SK-N-SH treated with all-trans-retinoic acid at 6 μM for 48 hours (cell line): ENCODE measurements around the gene PLB1.

Source experiments
- ATAC-seq: fragments of 200-7000 bp; cut with Tn5 transposase; 3 replicates; pipeline ENCODE4 v1.9.1; 2020; ENCODE audit warnings: mild to moderate bottlenecking, moderate library complexity
- ARNTL ChIP-seq: fragments of 450-650 bp; formaldehyde crosslinking; IDR thresholded peaks from 2 replicates; pipeline ENCODE4 v1.5.0; 2020; ENCODE audit warnings: low read depth, mild to moderate bottlenecking, moderate library complexity, borderline replicate concordance
- BACH2 ChIP-seq: fragments of 250-450 bp; sonication (Bioruptor Pico); IDR thresholded peaks from 2 replicates; pipeline ENCODE4 v1.9.0; 2021; ENCODE audit warnings: mild to moderate bottlenecking, borderline replicate concordance
- CSDC2 ChIP-seq: fragments of 250-450 bp; sonication (Bioruptor Pico); IDR thresholded peaks from 2 replicates; pipeline ENCODE4 v1.5.0; 2020; ENCODE audit warnings: mild to moderate bottlenecking, moderate library complexity
- GLIS3 ChIP-seq: fragments of 250-450 bp; sonication (Bioruptor Pico); IDR thresholded peaks from 2 replicates; pipeline ENCODE4 v1.5.0; 2020; ENCODE audit warnings: mild to moderate bottlenecking, moderate library complexity
- ISL1 ChIP-seq: fragments of 250-450 bp; sonication (Bioruptor Pico); IDR thresholded peaks from 2 replicates; pipeline ENCODE4 v2.1.2; 2022; ENCODE audit warnings: mild to moderate bottlenecking, moderate library complexity
- OSR1 ChIP-seq: fragments of 250-450 bp; sonication (Bioruptor Pico); IDR thresholded peaks from 2 replicates; pipeline ENCODE4 v1.8.0; 2022; ENCODE audit warnings: moderate library complexity, mild to moderate bottlenecking, inconsistent platforms
- PPARA ChIP-seq: fragments of 250-450 bp; sonication (Bioruptor Pico); IDR thresholded peaks from 2 replicates; pipeline ENCODE4 v1.5.0; 2020; ENCODE audit warnings: mild to moderate bottlenecking, borderline replicate concordance
- SNAI2 ChIP-seq: fragments of 250-450 bp; sonication (Bioruptor Pico); IDR thresholded peaks from 2 replicates; pipeline ENCODE4 v1.5.0; 2020; ENCODE audit warnings: mild to moderate bottlenecking, moderate library complexity
- TCF4 ChIP-seq: fragments of 250-450 bp; sonication (Bioruptor Pico); IDR thresholded peaks from 2 replicates; pipeline ENCODE4 v1.8.0; 2021; ENCODE audit warnings: mild to moderate bottlenecking, moderate library complexity, borderline replicate concordance
- TOX ChIP-seq: fragments of 250-450 bp; sonication (Bioruptor Pico); IDR thresholded peaks from 2 replicates; pipeline ENCODE4 v1.8.0; 2021; ENCODE audit warnings: mild to moderate bottlenecking, moderate library complexity, borderline replicate concordance
- ZC3H10 ChIP-seq: fragments of 250-450 bp; sonication (Bioruptor Pico); IDR thresholded peaks from 2 replicates; pipeline ENCODE4 v1.5.1; 2021; ENCODE audit warnings: mild to moderate bottlenecking, moderate library complexity
- ZFP3 ChIP-seq: fragments of 250-450 bp; sonication (Bioruptor Pico); IDR thresholded peaks from 2 replicates; pipeline ENCODE4 v1.5.0; 2020; ENCODE audit warnings: mild to moderate bottlenecking, moderate library complexity
- ZFP30 ChIP-seq: fragments of 450-650 bp; formaldehyde crosslinking; IDR thresholded peaks from 2 replicates; pipeline ENCODE4 v1.5.0; 2022; ENCODE audit warnings: mild to moderate bottlenecking, moderate library complexity
- ZNF70 ChIP-seq: fragments of 450-650 bp; formaldehyde crosslinking; IDR thresholded peaks from 2 replicates; pipeline ENCODE4 v1.5.0; 2020; ENCODE audit warnings: mild to moderate bottlenecking, moderate library complexity
- ZNF8 ChIP-seq: fragments of 450-650 bp; formaldehyde crosslinking; IDR thresholded peaks from 2 replicates; pipeline ENCODE4 v1.5.0; 2020; ENCODE audit warnings: mild to moderate bottlenecking, moderate library complexity
- TF ChIP-seq, protein P1 (sequence below): fragments of 250-450 bp; sonication (Bioruptor Pico); IDR thresholded peaks from 2 replicates; pipeline ENCODE4 v1.8.0; 2020; ENCODE audit warnings: mild to moderate bottlenecking, moderate library complexity, borderline replicate concordance
- TF ChIP-seq, protein P2 (sequence below): fragments of 250-450 bp; sonication (Bioruptor Pico); IDR thresholded peaks from 2 replicates; pipeline ENCODE4 v1.8.0; 2021; ENCODE audit warnings: low read depth, mild to moderate bottlenecking, moderate library complexity, borderline replicate concordance
- TF ChIP-seq, protein P3 (sequence below): fragments of 250-450 bp; sonication (Bioruptor Pico); IDR thresholded peaks from 2 replicates; pipeline ENCODE4 v1.5.1; 2021; ENCODE audit warnings: mild to moderate bottlenecking, moderate library complexity
- TF ChIP-seq, protein P4 (sequence below): fragments of 250-450 bp; sonication (Bioruptor Pico); IDR thresholded peaks from 2 replicates; pipeline ENCODE4 v1.5.1; 2020; ENCODE audit warnings: low read depth, mild to moderate bottlenecking, moderate library complexity

PLB1 gene

DNA sequence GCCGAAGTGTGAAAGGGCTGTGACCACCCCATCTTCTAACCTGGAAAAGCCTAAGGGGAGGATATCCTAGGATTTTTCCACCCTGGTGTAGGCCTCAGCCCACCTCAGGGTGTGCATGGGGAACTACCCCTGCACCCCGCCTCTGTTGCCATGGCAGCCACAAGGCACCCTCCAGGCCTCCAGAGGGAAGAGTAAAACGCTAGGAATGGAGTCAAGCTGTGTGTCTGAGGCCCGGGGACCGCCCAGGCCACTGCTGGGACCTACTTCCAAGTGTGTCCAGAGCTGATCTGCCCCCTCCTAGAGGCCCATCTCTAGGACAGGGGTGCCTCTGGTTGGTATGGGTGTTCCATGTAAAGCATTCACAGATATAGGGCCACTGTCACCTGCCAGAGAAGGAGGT, 86.7 kb downstream of the PLB1 start:
- no peak for ATAC-seq
- TF ChIP-seq ISL1 = no peak
- TF ChIP-seq SNAI2 = no peak
- no peak for TF ChIP-seq OSR1 (CRISPR knock-in tag)
- no peak for TF ChIP-seq ZNF70 (CRISPR knock-in tag)
- no peak for TF ChIP-seq ZNF8 (CRISPR knock-in tag)
- no peak for TF ChIP-seq BACH2 (CRISPR knock-in tag)
- no peak for TF ChIP-seq TCF4 (CRISPR knock-in tag)

DNA sequence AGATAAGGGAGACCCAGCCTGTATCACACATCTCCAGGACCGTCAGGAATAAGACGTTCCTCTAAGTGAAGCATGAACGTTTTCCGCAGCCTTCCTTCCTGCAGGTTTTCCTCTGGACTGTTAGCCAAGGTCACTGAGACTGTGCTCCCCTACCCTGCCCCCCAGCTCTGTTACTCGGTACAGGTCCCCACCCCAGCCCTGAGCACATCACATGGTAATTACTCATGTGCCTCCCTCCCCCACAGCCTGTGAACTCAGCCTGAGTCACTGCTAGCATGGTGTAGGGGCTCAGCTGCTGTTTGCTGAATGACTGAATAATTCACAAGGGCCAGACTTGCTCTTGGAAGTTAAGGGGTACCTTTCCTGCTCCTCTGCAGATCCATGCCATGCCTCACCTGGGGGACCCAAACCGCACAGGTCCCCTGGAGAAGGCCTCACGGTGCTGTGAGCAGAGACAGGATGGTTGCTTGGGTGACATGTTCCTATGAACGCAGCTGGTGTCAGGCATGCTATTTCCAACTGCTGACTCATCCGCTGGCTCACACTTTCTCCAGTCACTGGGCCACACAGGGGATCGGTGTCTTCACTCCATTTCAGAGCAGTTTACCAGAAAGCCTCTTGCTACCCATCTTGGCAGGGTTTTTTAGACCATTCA, 88.2 kb downstream of the PLB1 start:
- TF ChIP-seq, protein P1, sequence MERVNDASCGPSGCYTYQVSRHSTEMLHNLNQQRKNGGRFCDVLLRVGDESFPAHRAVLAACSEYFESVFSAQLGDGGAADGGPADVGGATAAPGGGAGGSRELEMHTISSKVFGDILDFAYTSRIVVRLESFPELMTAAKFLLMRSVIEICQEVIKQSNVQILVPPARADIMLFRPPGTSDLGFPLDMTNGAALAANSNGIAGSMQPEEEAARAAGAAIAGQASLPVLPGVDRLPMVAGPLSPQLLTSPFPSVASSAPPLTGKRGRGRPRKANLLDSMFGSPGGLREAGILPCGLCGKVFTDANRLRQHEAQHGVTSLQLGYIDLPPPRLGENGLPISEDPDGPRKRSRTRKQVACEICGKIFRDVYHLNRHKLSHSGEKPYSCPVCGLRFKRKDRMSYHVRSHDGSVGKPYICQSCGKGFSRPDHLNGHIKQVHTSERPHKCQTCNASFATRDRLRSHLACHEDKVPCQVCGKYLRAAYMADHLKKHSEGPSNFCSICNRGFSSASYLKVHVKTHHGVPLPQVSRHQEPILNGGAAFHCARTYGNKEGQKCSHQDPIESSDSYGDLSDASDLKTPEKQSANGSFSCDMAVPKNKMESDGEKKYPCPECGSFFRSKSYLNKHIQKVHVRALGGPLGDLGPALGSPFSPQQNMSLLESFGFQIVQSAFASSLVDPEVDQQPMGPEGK (CRISPR knock-in tag) = peak; percentile 84; the same call in 1 of the 2 replicates
- no peak for TF ChIP-seq SNAI2
- TF ChIP-seq, protein P2, sequence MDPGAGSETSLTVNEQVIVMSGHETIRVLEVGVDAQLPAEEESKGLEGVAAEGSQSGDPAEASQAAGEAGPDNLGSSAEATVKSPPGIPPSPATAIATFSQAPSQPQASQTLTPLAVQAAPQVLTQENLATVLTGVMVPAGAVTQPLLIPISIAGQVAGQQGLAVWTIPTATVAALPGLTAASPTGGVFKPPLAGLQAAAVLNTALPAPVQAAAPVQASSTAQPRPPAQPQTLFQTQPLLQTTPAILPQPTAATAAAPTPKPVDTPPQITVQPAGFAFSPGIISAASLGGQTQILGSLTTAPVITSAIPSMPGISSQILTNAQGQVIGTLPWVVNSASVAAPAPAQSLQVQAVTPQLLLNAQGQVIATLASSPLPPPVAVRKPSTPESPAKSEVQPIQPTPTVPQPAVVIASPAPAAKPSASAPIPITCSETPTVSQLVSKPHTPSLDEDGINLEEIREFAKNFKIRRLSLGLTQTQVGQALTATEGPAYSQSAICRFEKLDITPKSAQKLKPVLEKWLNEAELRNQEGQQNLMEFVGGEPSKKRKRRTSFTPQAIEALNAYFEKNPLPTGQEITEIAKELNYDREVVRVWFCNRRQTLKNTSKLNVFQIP (CRISPR knock-in tag) = peak; percentile 36; the same call in 1 of the 2 replicates
- TF ChIP-seq, all 23 proteins: peak for 2
- peak; percentile 90 for ATAC-seq

DNA sequence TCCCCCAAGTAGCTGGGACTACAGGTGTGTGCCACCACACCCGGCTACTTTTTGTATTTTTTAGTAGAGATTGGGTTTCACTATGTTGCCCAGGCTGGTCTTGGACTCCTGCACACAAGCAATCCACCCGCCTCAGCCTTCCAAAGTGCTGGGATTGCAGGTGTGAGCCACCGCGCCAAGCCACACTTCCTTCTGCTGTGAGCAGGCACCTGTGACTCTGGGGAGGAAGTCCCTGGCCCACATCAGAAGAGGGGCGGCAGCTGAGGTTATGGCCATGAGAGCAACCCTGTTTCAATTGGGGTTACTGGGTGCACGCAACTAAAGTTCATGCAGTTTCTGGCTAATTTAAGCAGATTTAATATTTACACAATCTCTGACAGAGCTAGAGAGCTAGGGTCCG, 91.0 kb downstream of the PLB1 start:
- no peak for TF ChIP-seq SNAI2
- no peak for TF ChIP-seq CSDC2 (CRISPR knock-in tag)
- TF ChIP-seq ZC3H10 = no peak
- no peak for TF ChIP-seq ISL1
- TF ChIP-seq TOX (CRISPR knock-in tag) = no peak
- no peak for TF ChIP-seq PPARA
- TF ChIP-seq GLIS3 = no peak
- no peak for TF ChIP-seq BACH2 (CRISPR knock-in tag)
- TF ChIP-seq ZFP30 (CRISPR knock-in tag) = no peak
- TF ChIP-seq, protein P3, sequence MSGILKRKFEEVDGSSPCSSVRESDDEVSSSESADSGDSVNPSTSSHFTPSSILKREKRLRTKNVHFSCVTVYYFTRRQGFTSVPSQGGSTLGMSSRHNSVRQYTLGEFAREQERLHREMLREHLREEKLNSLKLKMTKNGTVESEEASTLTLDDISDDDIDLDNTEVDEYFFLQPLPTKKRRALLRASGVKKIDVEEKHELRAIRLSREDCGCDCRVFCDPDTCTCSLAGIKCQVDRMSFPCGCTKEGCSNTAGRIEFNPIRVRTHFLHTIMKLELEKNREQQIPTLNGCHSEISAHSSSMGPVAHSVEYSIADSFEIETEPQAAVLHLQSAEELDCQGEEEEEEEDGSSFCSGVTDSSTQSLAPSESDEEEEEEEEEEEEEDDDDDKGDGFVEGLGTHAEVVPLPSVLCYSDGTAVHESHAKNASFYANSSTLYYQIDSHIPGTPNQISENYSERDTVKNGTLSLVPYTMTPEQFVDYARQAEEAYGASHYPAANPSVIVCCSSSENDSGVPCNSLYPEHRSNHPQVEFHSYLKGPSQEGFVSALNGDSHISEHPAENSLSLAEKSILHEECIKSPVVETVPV = no peak
- TF ChIP-seq ZNF8 (CRISPR knock-in tag) = no peak
- no peak for TF ChIP-seq ARNTL (CRISPR knock-in tag)
- TF ChIP-seq, protein P1 (CRISPR knock-in tag) = no peak

DNA sequence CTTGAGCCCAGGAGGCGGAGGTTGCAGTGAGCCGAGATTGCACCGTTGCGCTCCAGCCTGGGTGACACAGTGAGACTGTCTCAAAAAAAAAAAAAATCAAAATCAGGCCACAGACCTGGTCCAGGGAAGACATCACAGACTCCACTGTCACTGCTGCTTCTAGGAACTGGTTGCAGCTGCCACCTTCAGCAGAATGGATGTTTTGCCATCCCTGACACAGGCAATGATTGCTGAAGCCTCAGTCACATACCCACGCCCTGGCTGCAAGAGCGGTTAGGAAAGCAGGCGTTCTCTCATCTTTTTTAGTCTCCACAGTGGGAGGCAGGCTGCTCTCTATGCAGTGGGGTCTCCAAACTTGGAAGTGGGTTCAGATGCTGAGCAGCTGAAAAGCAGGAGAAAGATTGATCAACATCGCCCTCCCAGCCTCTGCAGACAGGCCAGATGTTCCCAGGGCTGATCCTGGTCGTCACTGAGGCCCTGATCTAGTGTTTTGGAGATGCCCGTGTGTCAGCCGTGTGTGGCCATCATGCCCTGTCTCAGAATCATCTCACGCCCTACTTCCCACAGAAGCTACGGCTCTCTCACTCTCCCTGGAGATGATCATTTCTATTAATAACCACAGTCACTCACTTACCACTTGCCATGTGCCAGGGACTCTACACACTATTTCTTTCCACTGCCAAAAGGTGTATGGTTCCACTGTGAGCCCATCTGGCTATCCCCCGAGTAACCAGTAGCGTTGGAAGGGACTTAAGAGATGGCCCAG, 91.8 kb downstream of the PLB1 start:
- no peak for ATAC-seq
- no peak for TF ChIP-seq ZNF70 (CRISPR knock-in tag)
- no peak for TF ChIP-seq BACH2 (CRISPR knock-in tag)
- no peak for TF ChIP-seq GLIS3
- TF ChIP-seq, protein P1 (CRISPR knock-in tag) = no peak
- no peak for TF ChIP-seq PPARA
- TF ChIP-seq, protein P4, sequence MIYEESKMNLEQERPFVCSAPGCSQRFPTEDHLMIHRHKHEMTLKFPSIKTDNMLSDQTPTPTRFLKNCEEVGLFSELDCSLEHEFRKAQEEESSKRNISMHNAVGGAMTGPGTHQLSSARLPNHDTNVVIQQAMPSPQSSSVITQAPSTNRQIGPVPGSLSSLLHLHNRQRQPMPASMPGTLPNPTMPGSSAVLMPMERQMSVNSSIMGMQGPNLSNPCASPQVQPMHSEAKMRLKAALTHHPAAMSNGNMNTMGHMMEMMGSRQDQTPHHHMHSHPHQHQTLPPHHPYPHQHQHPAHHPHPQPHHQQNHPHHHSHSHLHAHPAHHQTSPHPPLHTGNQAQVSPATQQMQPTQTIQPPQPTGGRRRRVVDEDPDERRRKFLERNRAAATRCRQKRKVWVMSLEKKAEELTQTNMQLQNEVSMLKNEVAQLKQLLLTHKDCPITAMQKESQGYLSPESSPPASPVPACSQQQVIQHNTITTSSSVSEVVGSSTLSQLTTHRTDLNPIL (CRISPR knock-in tag) = no peak
- no peak for TF ChIP-seq TOX (CRISPR knock-in tag)
- TF ChIP-seq ZFP3 (CRISPR knock-in tag) = no peak
- no peak for TF ChIP-seq OSR1 (CRISPR knock-in tag)
- no peak for TF ChIP-seq ISL1

More for the DNA sequence above, 91.0 kb downstream of the PLB1 start:
- no peak for ATAC-seq
